Smooth muscle cell (in vitro differentiated cells): Measurements from ENCODE around the gene GNAQ. TPM values are rescaled to one million over a fixed set of nuclear protein-coding genes. Genes with fewer than 3 reads are reported as not detected.

ENCODE experiments used
- DNase-seq: peaks from one replicate; lab custom pipeline; 2025; ENCODE audit not compliant: unreplicated experiment; lab: John Stamatoyannopoulos, UW
- H2AFZ ChIP-seq: fragments of 200-600 bp; sonication (generic); 2 replicates; pipeline ENCODE4 v1.6.0; 2016; ENCODE audit warnings: antibody characterized with exemption, low read depth, mild to moderate bottlenecking
- H3F3A ChIP-seq: fragments of 200-600 bp; sonication (generic); 2 replicates; pipeline ENCODE4 v1.6.0; 2017; ENCODE audit warnings: antibody characterized with exemption, low read depth
- H3K27ac ChIP-seq: fragments of 200-600 bp; sonication (generic); 2 replicates; pipeline ENCODE4 v1.5.1; 2016; ENCODE audit warnings: low read depth, mild to moderate bottlenecking
- H3K27me3 ChIP-seq: fragments of 200-600 bp; sonication (generic); 2 replicates; pipeline ENCODE4 v1.6.1; 2016; ENCODE audit warnings: low read depth, mild to moderate bottlenecking
- H3K36me3 ChIP-seq: fragments of 200-600 bp; sonication (generic); 2 replicates; pipeline ENCODE4 v1.5.1; 2016; ENCODE audit warnings: low read depth
- H3K4me1 ChIP-seq: fragments of 200-600 bp; sonication (generic); 2 replicates; pipeline ENCODE4 v1.5.1; 2016; ENCODE audit warnings: low read depth
- H3K4me2 ChIP-seq: fragments of 200-600 bp; sonication (generic); 2 replicates; pipeline ENCODE4 v1.6.0; 2016; ENCODE audit warnings: mild to moderate bottlenecking
- H3K4me3 ChIP-seq: fragments of 200-600 bp; sonication (generic); 2 replicates; pipeline ENCODE4 v1.5.1; 2016; ENCODE audit warnings: mild to moderate bottlenecking
- H3K79me2 ChIP-seq: fragments of 200-600 bp; sonication (generic); 2 replicates; pipeline ENCODE4 v1.6.0; 2016; ENCODE audit warnings: low read depth, mild to moderate bottlenecking
- H3K9ac ChIP-seq: fragments of 200-600 bp; sonication (generic); 2 replicates; pipeline ENCODE4 v1.6.0; 2016; ENCODE audit warnings: low read depth
- H3K9me3 ChIP-seq: fragments of 200-600 bp; sonication (generic); replicated peaks from 2 replicates; pipeline ENCODE4 v1.5.1; 2016; ENCODE audit warnings: low read depth
- H4K20me1 ChIP-seq: fragments of 200-600 bp; sonication (generic); 2 replicates; pipeline ENCODE4 v1.6.0; 2016; ENCODE audit warnings: low read depth
- CTCF ChIP-seq: fragments of 200-600 bp; sonication (generic); IDR thresholded peaks from 2 replicates; pipeline ENCODE4 v1.5.1; 2017; ENCODE audit warnings: borderline replicate concordance, mild to moderate bottlenecking, antibody characterized with exemption; ENCODE audit not compliant: insufficient read depth, poor library complexity, severe bottlenecking
- whole genome bisulfite sequencing: methylation state at CpG from one replicate; pipeline ENCODE4 v1.1.7; 2016; ENCODE audit warnings: low lambda C conversion rate; 5-methylcytosine and 5-hydroxymethylcytosine counted together
- polyA plus RNA-seq: library from polyadenylated mRNA; unstranded; fragments of >200 nt; fragmentation: Nextera tagmentation; extraction: Ambion mirVana; gene quantifications from 2 replicates; pipeline ENCODE4 v1.2.1, GENCODE V29; 2016
- total RNA-seq: library from RNA; depleted of rRNA; stranded (reverse); fragments of >200 nt; gene quantifications from 2 replicates; pipeline ENCODE4 v1.2.3, GENCODE V29; 2014

Gene GNAQ
- total and polyA plus RNA-seq, 2 experiments from 2014 or later: 12.5 to 41.4 TPM

GRCh38 chr9:77876590-77876989 lies 155.0 kb downstream of the GNAQ start:
- peaks cover 5% of the 10 kb centered on the region for H3F3A ChIP-seq
- peaks cover 18% of the 10 kb centered on the region for H3K79me2 ChIP-seq
- 38% methylated on average over 3 of the region's 3 CpGs for WGBS
- H3K27ac ChIP-seq: no peak overlapping the region
- TF ChIP-seq CTCF: no peak
- H3K4me2 ChIP-seq: no peak overlapping the region
- H4K20me1 ChIP-seq: peaks cover 71% of the 10 kb centered on the region
- no peak overlapping the region for H2AFZ ChIP-seq
- no peaks in the 10 kb centered on the region for H3K36me3 ChIP-seq
- H3K4me3 ChIP-seq: no peak overlapping the region
- no peak for DNase-seq
- no peaks in the 10 kb centered on the region for H3K9me3 ChIP-seq
- H3K4me1 ChIP-seq: peaks cover 11% of the 10 kb centered on the region
- H3K9ac ChIP-seq: no peak overlapping the region
- no peaks in the 10 kb centered on the region for H3K27me3 ChIP-seq

- Histone ChIP-seq H2AFZ (no peak overlapping the region), H3K79me2 (peaks cover 19% of the 10 kb centered on the region), H3F3A (peaks cover 5% of the 10 kb centered on the region), H4K20me1 (peaks cover 71% of the 10 kb centered on the region), H3K4me3 (no peak overlapping the region), H3K27ac (no peak overlapping the region), H3K9ac (no peak overlapping the region), H3K4me2 (no peak overlapping the region), H3K36me3 (no peaks in the 10 kb centered on the region), H3K27me3 (no peaks in the 10 kb centered on the region), H3K4me1 (peaks cover 11% of the 10 kb centered on the region), H3K9me3 (no peaks in the 10 kb centered on the region)
- no peak for TF ChIP-seq CTCF
- DNase-seq: no peak
- WGBS: 13% methylated on average over 2 of the region's 2 CpGs
These were observed 155.5 kb downstream of the GNAQ start for GRCh38 chr9:77876091-77876490.

GRCh38 chr9:77872863-77873262 lies 158.7 kb downstream of the GNAQ start:
- Histone ChIP-seq H3K9me3 (no peaks in the 10 kb centered on the region), H2AFZ (no peak overlapping the region), H3F3A (peaks cover 5% of the 10 kb centered on the region), H4K20me1 (peaks cover 73% of the 10 kb centered on the region), H3K27ac (no peak overlapping the region), H3K36me3 (no peaks in the 10 kb centered on the region), H3K4me1 (peaks cover 11% of the 10 kb centered on the region), H3K27me3 (no peaks in the 10 kb centered on the region), H3K4me3 (no peak overlapping the region), H3K9ac (no peak overlapping the region), H3K79me2 (peaks cover 34% of the 10 kb centered on the region), H3K4me2 (no peak overlapping the region)
- DNase-seq: no peak
- no peak for TF ChIP-seq CTCF
- WGBS: 83% methylated on average over 3 of the region's 3 CpGs

DNA sequence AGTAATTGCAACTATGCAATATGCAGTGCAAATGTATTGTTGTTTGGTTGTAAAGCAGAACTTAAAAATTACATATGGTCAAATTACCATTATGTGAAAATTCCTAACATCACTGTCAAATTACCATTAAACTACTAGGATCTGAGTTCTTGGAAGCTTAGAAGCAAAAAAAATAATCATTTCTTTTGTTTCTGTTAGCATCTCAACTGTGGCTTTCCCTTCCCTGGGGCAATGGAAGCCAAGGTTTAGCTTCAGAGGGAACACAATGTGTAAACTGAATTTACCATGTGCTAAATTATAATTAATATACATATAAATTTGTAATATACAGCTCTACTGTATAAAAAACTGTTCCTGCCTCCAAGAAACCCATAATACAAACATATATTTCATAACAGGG lies 159.4 kb downstream of the GNAQ start:
- Histone ChIP-seq H3K27me3 (no peaks in the 10 kb centered on the region), H4K20me1 (peaks cover 78% of the 10 kb centered on the region), H3K9me3 (no peaks in the 10 kb centered on the region), H3K36me3 (no peaks in the 10 kb centered on the region), H3K4me1 (peaks cover 11% of the 10 kb centered on the region), H3K4me2 (no peak overlapping the region), H3K27ac (no peak overlapping the region), H3F3A (peaks cover 5% of the 10 kb centered on the region), H3K9ac (no peak overlapping the region), H2AFZ (no peak overlapping the region), H3K79me2 (peaks cover 34% of the 10 kb centered on the region), H3K4me3 (no peak overlapping the region)
- no peak for DNase-seq
- no peak for TF ChIP-seq CTCF
